Right forelimb (tissue), 1 donor: ENCODE results near the gene ZNF142.

Experiments used
- DNase-seq: peaks from one replicate; pipeline ENCODE4 v3.0.0-alpha.2; 2018

The ZNF142 gene

DNA sequence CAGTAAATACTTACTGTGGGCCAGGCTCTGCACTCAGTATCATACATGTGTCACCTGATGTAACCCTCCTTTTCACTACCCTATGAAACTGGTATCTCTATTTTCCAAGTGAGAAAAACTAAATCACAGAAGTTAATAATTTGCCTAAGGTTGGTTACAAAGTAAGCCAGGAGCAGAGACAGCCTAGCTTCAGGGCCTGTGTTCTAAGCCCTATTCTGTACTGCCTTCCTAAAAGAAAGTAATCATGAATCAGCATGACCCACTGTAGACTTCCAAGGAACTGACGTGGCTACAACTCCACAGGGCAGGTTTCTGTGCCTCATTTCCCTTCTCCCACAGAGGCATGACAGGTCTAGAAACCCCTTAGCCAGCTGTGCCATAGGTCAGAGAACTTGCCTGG is 14.3 kb downstream of the ZNF142 start:
- DNase-seq, result no peak

DNA sequence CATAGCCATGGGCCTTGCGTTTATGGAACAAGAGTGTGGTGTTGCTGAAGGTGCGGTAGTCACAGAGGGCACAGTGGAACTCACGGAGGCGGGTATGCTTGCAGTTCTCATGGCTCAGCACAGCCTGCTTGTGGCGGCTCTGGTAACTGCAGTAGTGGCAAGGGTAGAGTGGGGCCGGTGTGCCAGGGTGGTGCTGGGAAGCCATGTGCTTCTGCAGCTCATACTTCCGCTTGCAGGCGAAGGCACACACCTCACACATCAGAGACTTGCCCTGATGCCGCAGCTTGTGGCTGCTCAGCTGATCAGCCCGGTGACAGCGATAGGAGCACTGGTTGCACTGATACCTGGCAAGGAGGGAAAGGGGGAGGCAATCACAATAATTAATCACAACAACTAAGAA is 14.7 kb downstream of the ZNF142 start:
- no peak for DNase-seq

DNA sequence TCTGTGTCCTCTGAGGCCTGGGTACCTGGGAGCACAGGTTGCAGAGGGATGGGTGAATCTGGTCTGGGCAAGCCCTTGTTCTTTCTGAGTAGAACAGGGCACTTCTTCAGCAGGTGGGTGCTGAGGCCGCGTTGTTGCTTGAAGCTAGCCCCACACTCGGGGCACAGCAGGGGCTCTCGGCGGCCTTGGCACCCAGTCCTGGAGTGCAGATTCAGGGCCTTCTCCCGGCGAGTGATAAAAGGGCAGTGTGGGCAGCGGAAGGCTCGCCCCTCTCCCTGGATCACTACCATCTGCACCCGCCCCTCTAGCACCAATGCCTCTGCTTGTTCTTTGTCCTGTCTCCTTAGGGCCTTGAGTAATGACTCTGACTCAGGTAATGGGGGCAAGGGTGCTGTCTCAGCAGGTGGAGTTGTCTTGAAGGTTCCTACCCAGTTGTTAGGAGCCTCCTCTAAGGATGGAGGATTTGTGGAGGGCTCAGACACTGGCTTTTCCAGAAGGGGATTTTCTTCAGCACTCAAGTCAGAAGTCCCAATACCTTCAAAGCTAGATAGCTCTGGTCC is 15.6 kb downstream of the ZNF142 start:
- no peak for DNase-seq

DNA sequence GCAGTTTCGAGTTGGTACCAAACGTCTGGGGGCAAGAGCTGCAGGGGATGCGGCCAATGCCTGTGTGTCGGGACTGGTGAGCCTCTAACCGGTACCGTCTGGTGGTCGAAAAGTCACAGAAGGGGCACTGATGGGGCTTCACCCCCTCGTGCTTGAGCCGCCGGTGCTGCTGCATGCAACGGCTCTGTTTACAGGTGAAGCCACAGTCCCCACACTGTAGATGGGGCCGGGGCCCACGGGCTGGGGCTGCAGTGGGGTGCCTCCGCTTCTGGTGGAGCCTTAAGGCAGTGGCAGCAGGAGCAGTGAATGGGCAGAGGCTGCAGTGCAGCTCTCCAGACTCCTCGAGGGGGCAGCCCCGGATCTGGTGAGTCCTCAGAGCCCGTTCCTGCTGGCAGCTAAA is 16.6 kb downstream of the ZNF142 start:
- no peak for DNase-seq

DNA sequence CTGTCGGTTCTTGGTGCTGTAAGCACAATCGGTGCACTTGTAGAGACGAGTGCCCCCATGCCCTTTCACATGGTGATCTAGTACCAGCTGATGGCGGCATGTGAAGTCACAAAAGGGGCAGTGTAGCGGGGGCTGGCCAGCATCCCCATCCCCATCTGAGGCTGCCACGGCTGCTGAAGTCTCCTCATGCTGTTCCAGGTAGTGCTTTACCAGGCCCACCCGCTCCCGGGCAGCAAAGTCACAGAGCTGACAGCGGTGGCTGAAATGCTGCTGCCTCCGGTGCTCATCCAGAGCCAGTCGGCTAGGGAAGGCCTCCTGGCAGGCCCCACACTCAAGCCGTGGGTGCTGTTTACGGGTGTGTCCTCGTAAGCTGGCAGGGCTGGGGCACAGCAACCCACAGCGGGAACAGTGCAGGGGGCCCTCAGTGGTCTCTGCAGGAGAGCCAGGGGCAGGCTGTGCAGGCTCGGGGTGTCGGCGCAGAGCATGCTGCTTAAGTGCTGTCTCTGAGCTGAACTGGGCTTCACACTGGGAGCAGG is 17.2 kb downstream of the ZNF142 start:
- DNase-seq, result no peak

DNA sequence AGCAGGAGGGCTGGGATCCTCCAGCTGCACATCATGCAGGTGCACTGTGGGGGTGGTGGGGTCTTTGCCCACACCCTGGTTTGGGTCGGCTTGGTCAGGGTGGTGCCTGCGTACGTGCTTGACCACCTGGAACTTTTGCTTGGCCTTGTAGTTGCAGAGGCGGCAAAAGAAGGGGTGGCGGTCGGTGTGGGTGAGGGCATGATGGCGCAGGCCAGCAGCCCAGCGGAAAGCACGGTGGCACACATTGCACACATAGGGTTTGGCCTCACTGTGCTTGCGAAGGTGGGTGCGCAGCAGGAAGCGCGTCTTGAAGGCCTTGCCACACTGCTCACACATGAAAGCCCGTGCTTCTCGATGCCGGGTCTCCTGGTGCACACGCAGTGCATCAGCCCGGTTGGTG is 21.1 kb downstream of the ZNF142 start:
- no peak for DNase-seq

DNA sequence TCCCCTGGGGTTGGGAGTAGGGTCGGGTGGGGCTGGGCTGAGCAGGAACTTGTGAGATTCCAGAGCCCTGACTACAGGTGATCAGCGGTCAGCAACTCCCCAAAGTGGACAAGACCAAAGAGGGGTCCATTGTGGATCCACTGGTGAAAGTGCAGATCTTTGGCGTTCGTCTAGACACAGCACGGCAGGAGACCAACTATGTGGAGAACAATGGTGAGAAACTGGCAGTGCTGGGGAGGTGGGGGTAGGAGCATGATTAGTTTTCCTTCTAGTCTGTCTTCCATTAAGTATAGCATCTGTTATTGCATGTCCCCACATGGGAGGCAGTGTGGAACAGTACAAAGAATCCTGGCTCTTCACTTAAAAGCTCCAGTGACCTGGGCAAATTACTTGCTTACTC is 23.7 kb downstream of the ZNF142 start:
- no peak for DNase-seq

DNA sequence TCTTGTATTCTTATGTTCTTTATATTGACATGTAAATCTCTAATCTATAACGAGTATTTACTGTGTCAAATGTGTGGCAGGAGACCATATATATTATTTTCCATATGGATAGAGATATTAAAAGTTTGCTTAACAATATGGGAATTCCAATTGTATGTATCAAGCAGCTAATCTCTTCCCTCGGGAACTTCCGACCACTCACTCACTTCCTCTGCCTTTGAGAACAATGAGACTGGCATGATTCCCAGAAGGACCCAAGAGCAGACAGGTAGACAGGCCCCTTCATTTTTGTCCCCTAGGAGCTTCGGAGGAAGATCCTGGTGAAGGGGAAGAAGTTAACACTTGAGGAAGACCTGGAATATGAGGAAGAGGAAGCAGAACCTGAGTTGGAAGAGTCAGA is 27.6 kb downstream of the ZNF142 start:
- no peak for DNase-seq

DNA sequence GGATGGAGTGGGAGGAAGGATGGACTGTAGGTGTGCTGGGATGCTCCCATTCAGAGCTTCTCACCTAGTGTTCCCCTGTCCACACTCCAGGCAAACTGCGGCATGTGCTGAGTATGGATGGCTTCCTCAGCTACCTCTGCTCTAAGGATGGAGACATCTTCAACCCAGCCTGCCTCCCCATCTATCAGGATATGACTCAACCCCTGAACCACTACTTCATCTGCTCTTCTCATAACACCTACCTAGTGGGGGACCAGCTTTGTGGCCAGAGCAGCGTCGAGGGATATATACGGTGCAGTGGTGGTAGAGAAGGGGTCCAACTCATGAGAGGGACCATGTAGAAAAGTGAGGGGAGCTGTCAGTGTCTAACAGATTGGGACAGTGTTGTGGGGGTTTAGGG is 31.5 kb downstream of the ZNF142 start:
- no peak for DNase-seq

DNA sequence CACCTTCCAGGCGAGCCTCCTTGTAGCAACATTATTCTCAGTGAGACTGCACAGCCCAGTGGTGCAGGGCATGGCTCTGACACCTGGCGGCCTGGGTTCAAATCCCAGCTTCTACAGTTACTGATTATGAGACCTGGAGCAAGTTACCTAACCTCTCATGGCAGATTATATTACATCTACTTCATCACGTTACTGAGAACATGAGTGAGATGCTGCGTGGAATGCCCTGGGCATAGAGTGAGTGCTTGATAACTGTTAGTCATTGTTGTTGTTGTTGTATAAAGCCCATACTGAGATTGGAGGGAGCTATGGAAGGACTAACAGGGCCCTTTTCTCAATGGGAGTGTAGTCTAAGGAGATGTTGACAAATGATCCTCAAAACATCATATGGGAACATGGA is 33.1 kb downstream of the ZNF142 start:
- no peak for DNase-seq

DNA sequence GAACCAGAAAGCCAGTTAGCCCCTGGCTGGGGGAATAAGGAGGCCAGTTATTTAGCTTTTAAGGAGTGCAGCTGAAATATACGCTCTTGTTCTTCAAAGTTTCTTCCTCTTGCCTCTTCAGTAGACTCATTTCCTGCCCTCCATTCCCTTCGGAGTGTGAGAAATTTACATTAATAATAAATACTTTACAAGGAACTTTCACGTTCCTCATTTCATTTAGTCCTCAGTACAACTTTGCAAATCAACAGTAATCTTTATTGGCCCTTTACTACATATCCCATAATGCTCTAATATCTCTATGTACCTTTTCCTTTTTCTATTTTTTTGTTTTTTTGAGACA is 36.1 kb downstream of the ZNF142 start:
- no peak for DNase-seq

DNA sequence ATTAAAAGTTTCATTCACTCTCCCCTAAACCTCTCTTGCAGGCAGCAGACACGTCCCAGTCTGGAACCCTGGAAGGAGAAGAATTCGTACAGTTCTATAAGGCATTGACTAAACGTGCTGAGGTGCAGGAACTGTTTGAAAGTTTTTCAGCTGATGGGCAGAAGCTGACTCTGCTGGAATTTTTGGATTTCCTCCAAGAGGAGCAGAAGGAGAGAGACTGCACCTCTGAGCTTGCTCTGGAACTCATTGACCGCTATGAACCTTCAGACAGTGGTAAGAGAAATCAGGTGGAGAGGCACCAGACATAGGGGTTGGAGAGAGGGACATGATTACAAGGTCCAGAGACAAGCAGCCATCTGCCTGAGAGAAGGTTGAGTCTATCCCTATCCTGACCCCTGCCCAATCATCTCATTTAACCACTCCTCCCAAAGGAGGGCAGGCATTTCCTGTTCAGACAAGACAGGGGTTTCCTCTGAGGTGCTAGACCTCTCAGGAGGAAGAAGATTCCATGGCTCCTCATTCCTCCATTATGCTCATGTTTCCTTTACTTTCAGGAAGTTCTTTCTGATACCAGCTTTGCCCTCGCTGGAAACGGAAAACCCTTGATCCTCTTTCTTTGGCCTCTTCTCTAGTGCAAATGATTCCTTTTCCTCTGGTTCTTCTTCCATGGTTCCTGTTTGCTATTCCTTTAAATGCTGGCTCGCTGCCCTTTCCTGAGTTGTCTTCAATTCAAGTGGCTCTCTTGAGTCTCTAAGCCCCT is 36.6 kb downstream of the ZNF142 start:
- no peak for DNase-seq

DNA sequence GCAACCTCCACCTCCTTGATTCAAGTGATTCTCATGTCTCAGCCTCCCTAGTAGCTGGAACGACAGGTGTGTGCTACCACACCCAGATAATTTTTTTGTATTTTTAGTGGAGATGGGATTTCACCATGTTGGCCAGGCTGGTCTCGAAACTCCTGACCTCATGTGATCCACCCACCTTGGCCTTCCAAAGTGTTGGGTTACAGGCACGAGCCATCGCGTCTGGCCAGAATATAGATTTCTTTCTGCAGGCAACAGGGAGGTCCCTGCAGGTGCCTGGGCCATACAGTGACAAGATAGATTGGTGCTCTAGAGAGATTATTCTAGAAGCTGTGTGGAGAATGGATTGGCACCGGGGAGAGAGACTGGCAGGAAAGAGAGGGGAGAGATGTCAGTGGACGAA is 38.4 kb downstream of the ZNF142 start:
- no peak for DNase-seq

DNA sequence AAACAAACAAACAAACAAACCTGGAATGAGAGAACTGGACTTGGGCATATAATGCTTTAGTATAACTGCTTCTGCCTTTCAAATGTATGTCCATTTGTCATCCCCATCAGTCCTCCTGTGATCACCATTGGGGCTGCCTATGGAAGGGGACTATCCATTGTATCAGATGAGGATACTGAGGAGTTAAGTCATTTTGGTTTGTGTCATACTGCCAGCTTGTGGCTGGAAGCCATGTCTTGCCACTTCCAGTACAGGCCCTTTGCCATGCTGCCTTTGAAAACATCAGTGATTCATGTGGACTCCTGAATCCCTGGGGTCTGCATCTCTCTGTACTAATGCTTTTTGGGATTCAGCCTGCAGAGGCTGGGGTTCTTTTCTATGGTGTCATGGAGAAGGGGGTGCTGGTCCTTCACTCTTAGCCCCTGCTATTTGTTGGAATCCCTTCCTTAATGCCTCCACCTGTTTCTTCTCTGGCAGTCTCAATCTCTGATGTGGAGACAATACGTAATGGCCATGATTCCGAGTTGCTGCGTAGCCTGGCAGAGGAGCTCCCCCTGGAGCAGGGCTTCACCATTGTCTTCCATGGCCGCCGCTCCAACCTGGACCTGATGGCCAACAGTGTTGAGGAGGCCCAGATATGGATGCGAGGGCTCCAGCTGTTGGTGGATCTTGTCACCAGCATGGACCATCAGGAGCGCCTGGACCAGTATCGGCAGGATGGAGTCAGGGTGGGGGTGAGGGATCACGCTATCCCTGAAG is 41.1 kb downstream of the ZNF142 start:
- no peak for DNase-seq

DNA sequence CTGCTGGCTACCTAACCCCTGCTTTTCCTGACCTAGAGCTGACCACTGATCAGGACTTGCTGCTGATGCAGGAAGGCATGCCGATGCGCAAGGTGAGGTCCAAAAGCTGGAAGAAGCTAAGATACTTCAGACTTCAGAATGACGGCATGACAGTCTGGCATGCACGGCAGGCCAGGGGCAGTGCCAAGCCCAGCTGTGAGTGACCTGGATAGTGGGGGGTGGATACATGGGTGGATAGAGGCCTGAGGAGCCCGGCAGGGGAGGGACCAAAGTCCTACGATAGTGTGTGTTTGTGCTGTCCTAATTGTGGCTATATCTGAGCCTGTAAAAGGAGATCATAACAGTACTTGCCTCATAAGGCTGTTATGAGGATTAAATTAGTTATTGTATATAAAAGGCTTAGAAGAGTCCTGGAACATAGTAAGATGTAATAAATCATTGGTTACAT is 43.5 kb downstream of the ZNF142 start:
- DNase-seq, result no peak

DNA sequence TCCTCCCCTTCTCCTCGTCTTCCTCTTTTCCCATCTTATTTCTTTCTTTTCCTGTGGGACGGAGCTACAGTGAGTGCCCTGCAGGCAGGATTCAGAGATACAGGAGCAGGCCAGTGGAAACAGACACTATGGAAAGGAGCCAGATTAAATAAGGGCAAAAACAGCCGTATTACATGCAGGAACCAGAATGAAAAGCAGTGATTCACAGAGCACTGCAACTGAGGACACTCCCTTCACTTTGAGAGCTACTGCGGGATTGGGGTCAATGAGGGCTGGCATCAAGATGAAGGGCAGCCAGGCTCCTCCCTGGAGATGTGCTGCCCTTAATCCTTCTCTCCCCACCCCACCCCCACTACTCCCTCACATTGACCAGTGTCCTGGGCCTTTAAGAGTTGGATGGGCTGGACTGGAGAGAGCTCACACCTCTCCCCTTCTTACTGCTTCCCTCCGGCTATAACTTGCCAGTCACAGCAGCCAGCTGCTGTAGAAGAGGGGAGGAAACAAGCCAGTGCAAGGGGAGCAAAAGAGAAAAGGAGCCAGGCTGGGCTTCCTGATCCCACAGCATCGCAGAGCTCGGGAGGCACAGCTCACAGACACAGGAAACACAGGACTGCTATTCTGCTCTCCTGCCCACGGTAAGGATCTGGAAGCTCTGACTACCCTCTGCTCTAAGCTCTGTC is 51.8 kb downstream of the ZNF142 start, which contains the start of gene PLCD4:
PLCD4 (plus strand) TSS at position 464 of the 680 bp plus-strand sequence. CDS start 7,841 bp downstream, outside the sequence.
- peak; percentile 72 for DNase-seq

DNA sequence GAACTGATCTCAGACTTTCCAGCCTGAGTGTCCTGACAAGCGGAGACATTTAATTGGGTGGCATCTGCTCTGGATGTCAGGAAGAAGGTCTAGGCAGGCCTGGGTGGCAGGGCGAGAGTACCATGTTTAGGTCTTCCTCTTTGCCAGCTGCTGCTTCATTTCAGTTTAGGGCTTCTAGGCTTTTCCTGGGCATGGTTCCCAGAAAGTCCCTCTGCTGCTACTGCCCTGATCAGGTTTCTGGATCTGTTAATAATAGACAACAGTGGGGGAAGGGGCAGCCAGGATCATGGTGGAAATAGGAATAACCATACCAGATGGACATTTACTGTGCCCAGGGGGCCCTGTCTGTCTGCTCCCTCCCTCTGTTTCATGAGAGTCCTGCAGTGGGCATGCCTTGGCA is 54.0 kb downstream of the ZNF142 start:
- DNase-seq, result peak; percentile 71
